ENCODE data around the gene DUT. TPM values are rescaled to one million over a fixed set of nuclear protein-coding genes. Genes with fewer than 3 reads are reported as not detected.

The DUT gene
- total and polyA plus RNA-seq, 9 of the 15 experiments (the other 6 are each of a cell fraction or from before 2014, with no cell fraction given) = 13.9 to 235 (median 94.9) TPM

- ChIA-PET POLR2A (no interaction called here), CTCF (ENCODE audit: low intra/inter-chr PET ratio) (no interaction called here)
- no peaks in the 10 kb centered on the region for H3K36me3 ChIP-seq (ENCODE audit: control insufficient read depth, insufficient read depth, low read length)
- no peaks in the 10 kb centered on the region; the same call in 1 of the 2 replicates for H3K9me3 ChIP-seq (replicated peaks; ENCODE audit: control insufficient read depth, insufficient read depth, low read depth, low read length)
- H3K9ac ChIP-seq (ENCODE audit: insufficient read depth in 1 of 2, low read depth in 2 of 2, low read length in 2 of 2) = no peak overlapping the region
- no TSS peak for BruUV-seq (replicated peaks)
- H3K9me1 ChIP-seq (ENCODE audit: control insufficient read depth, insufficient read depth, low read length) = no peaks in the 10 kb centered on the region
- FAIRE-seq (peak; percentile 56), ATAC-seq (peak; percentile 76), DNase-seq (ENCODE audit: extremely low read depth in 1 of 4, low spot score in 3 of 4) (peak in 2 of 4 experiments; percentile 46 to 47)
- H3K4me1 ChIP-seq (replicated peaks in 1 of 2; ENCODE audit: control insufficient read depth in 2 of 2, insufficient read depth in 2 of 2, low read length in 2 of 2) = peaks cover 4 to 6% of the 10 kb centered on the region in 2 experiments; a peak in 2 of 5 replicates
- H3K27me3 ChIP-seq (ENCODE audit: control insufficient read depth in 2 of 2, insufficient read depth in 2 of 2, low read length in 2 of 2) = peaks cover 4 to 8% of the 10 kb centered on the region in 2 experiments; a peak in 4 of 5 replicates
- H3K79me2 ChIP-seq (ENCODE audit: control insufficient read depth, insufficient read depth, low read length) = no peaks in the 10 kb centered on the region
- H3K4me2 ChIP-seq (ENCODE audit: insufficient read depth, low read length) = peak overlapping the region; percentile 16; the same call in 1 of the 2 replicates
- H3K4me3 ChIP-seq = no peak overlapping the region
- H2AFZ ChIP-seq (ENCODE audit: low read depth, low read length) = no peak overlapping the region
- in situ Hi-C loops (cut with MboI) = loop anchor here (25.0 kb wide), 2 partner anchors 438 to 1763 kb away; partner anchors contain the start of gene CEP152
- H4K20me1 ChIP-seq (replicated peaks; ENCODE audit: control insufficient read depth, insufficient read depth, low read length) = no peaks in the 10 kb centered on the region
- WGBS (ENCODE audit: insufficient coverage, low coverage, missing lambda C conversion rate) = 0% methylated on average over 7 of the region's 10 CpGs
- no peak overlapping the region for H3K27ac ChIP-seq (ENCODE audit: extremely low read depth, low read depth, low read length)
- intact Hi-C loops (cut with micrococcal nuclease) = no loop called here
- TF ChIP-seq MTA3 (IDR thresholded peaks at IDR 0.05; ENCODE audit: borderline replicate concordance) (no peak), CEBPB (tag; IDR thresholded peaks at IDR 0.05) (peak; percentile 72), HMGXB4 (CRISPR knock-in tag; IDR thresholded peaks at IDR 0.05) (no peak), JUN (IDR thresholded peaks at IDR 0.05; ENCODE audit: borderline replicate concordance, low read depth, low read length) (0 out of 2 replicates have a peak, but pooled peaks have one; percentile 45), JUN (CRISPR knock-in tag; IDR thresholded peaks at IDR 0.05; ENCODE audit: borderline replicate concordance) (no peak), RCOR1 (IDR thresholded peaks at IDR 0.05; ENCODE audit: borderline replicate concordance in 1 of 2, low read depth in 2 of 2, low read length in 2 of 2) (0 out of 4 replicates have a peak, but pooled peaks of 1 of the 2 experiments have one; percentile 17), JUND (IDR thresholded peaks at IDR 0.05; ENCODE audit: borderline replicate concordance, low read depth, low read length) (peak; percentile 67; the same call in 1 of the 2 replicates), JUND (tag; IDR thresholded peaks at IDR 0.05; ENCODE audit: borderline replicate concordance, low read depth, low read length) (peak; percentile 54; the same call in 1 of the 3 replicates), ZBTB1 (CRISPR knock-in tag; IDR thresholded peaks at IDR 0.05; ENCODE audit: borderline replicate concordance, low read depth) (no peak), FOSL1 (tag; conservative IDR thresholded peaks at IDR 0.05) (peak; percentile 59), CEBPG (CRISPR knock-in tag; IDR thresholded peaks at IDR 0.05) (no peak), CEBPG (tag; conservative IDR thresholded peaks at IDR 0.05 in 1 of 2, IDR thresholded peaks at IDR 0.05 in 1 of 2) (peak; percentile 60 to 70), POLR2G (IDR thresholded peaks at IDR 0.05; ENCODE audit: low read depth, low read length) (no peak)
- TF ChIP-seq, protein P1, sequence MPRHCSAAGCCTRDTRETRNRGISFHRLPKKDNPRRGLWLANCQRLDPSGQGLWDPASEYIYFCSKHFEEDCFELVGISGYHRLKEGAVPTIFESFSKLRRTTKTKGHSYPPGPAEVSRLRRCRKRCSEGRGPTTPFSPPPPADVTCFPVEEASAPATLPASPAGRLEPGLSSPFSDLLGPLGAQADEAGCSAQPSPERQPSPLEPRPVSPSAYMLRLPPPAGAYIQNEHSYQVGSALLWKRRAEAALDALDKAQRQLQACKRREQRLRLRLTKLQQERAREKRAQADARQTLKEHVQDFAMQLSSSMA (CRISPR knock-in tag; IDR thresholded peaks at IDR 0.05) = no peak
- TF ChIP-seq, protein P2, sequence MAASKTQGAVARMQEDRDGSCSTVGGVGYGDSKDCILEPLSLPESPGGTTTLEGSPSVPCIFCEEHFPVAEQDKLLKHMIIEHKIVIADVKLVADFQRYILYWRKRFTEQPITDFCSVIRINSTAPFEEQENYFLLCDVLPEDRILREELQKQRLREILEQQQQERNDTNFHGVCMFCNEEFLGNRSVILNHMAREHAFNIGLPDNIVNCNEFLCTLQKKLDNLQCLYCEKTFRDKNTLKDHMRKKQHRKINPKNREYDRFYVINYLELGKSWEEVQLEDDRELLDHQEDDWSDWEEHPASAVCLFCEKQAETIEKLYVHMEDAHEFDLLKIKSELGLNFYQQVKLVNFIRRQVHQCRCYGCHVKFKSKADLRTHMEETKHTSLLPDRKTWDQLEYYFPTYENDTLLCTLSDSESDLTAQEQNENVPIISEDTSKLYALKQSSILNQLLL (CRISPR knock-in tag; IDR thresholded peaks at IDR 0.05; ENCODE audit: borderline replicate concordance) = no peak
- TF ChIP-seq, protein P3, sequence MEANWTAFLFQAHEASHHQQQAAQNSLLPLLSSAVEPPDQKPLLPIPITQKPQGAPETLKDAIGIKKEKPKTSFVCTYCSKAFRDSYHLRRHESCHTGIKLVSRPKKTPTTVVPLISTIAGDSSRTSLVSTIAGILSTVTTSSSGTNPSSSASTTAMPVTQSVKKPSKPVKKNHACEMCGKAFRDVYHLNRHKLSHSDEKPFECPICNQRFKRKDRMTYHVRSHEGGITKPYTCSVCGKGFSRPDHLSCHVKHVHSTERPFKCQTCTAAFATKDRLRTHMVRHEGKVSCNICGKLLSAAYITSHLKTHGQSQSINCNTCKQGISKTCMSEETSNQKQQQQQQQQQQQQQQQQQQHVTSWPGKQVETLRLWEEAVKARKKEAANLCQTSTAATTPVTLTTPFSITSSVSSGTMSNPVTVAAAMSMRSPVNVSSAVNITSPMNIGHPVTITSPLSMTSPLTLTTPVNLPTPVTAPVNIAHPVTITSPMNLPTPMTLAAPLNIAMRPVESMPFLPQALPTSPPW (CRISPR knock-in tag; IDR thresholded peaks at IDR 0.05) = peak; percentile 48
Observed at GRCh38 chr15:48373821-48374451, 42.7 kb downstream of the DUT start.

All from K562 (cell line).